Ovary (tissue), 3 donors: ENCODE results near the gene FLNB.

Experiments used
- POLR2A ChIP-seq: fragments of 450-650 bp; IDR thresholded peaks from one replicate; pipeline ENCODE4 v1.6.1; 2017; ENCODE audit warnings: antibody characterized with exemption, mild to moderate bottlenecking, moderate library complexity
- TF ChIP-seq, protein P1 (sequence below), 3 donors: fragments of 450-650 bp in 2 of 3; fragments of 200-600 bp in 1 of 3; IDR thresholded peaks; one replicate each; pipeline versions ENCODE4 v1.5.1 to v1.8.0; 2016 to 2022; ENCODE audit warnings: antibody characterized with exemption in 3 of 3, mild to moderate bottlenecking in 1 of 3
- donor health status: DM: no; HTN: no; CAD: no.

DNA sequence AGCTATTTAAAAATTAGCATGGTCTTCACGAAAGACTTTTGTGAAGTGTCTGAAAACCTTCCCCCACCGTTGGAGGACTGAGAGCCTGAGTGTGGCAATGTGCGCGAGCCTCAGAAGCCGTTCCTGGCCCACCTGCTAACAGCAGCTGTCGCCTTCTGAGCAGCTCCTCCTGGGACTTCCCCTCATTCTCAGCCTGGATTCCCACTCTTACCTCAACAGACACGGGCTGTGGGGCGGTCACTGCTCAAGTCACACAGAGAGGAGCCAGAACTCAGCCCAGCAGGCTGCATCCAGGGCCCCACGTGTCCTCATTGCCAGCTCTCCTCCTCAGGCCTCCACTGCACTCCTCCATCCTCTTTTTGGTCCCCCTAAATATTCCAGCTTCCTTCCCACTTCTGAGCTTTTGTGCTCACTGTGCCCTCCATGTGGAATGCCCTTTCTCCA lies 194.7 kb downstream of the FLNB start:
- no peak for TF ChIP-seq POLR2A
- TF ChIP-seq, protein P1, sequence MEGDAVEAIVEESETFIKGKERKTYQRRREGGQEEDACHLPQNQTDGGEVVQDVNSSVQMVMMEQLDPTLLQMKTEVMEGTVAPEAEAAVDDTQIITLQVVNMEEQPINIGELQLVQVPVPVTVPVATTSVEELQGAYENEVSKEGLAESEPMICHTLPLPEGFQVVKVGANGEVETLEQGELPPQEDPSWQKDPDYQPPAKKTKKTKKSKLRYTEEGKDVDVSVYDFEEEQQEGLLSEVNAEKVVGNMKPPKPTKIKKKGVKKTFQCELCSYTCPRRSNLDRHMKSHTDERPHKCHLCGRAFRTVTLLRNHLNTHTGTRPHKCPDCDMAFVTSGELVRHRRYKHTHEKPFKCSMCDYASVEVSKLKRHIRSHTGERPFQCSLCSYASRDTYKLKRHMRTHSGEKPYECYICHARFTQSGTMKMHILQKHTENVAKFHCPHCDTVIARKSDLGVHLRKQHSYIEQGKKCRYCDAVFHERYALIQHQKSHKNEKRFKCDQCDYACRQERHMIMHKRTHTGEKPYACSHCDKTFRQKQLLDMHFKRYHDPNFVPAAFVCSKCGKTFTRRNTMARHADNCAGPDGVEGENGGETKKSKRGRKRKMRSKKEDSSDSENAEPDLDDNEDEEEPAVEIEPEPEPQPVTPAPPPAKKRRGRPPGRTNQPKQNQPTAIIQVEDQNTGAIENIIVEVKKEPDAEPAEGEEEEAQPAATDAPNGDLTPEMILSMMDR (IDR thresholded peaks at IDR 0.05): no peak
